ENCODE measurements around the gene MYCT1. TPM values are rescaled to one million over a fixed set of nuclear protein-coding genes. Genes with fewer than 3 reads are reported as not detected.

The MYCT1 gene
- total RNA-seq, 1 experiment from 2014 or later, result not detected

GRCh38 chr6:152680879-152681517 lies 16.7 kb upstream of the MYCT1 start:
- POLR2A ChIA-PET, result no interaction called here

More at GRCh38 chr6:152680879-152681517, 16.7 kb upstream of the MYCT1 start:
- H3K9me2 ChIP-seq (ENCODE audit: insufficient read depth), result no peaks in the 10 kb centered on the region
- H3K4me1 ChIP-seq (ENCODE audit: control insufficient read depth in 1 of 2, insufficient read depth in 2 of 2, low read length in 2 of 2), result no peaks in the 10 kb centered on the region
- H3K9ac ChIP-seq (ENCODE audit: low read length), result no peak overlapping the region
- ChIA-PET CTCF (no interaction called here), RAD21 (ENCODE audit: low non-redundant PET in 1 of 2, low total read pairs in 2 of 2, uncharacterized antibody in 2 of 2, unreplicated experiment in 2 of 2) (no interaction called here)
- H3K9me3 ChIP-seq (ENCODE audit: control insufficient read depth in 1 of 2, insufficient read depth in 1 of 2, low read depth in 1 of 2, low read length in 2 of 2), result no peaks in the 10 kb centered on the region
- no peak for TF ChIP-seq POLR2AphosphoS5 (IDR thresholded peaks at IDR 0.05; ENCODE audit: low read depth, low read length)
- TF ChIP-seq ZNF274 (IDR thresholded peaks at IDR 0.05; ENCODE audit: low read depth, low read length), result no peak
- no peak for TF ChIP-seq RAD21 (IDR thresholded peaks at IDR 0.05; ENCODE audit: low read depth)
- no peak for TF ChIP-seq ELF1 (IDR thresholded peaks at IDR 0.05; ENCODE audit: borderline replicate concordance, low read depth)
- TF ChIP-seq SRF (IDR thresholded peaks at IDR 0.05; ENCODE audit: low read depth), result no peak
- no peak for TF ChIP-seq CBX3 (IDR thresholded peaks at IDR 0.05; ENCODE audit: low read depth)
- no peak for TF ChIP-seq EZH2 (IDR thresholded peaks at IDR 0.05)
- no peak for TF ChIP-seq MAX (IDR thresholded peaks at IDR 0.05)
- TF ChIP-seq REST (IDR thresholded peaks at IDR 0.05; ENCODE audit: low read depth), result no peak
- no peak for TF ChIP-seq YY1 (IDR thresholded peaks at IDR 0.05; ENCODE audit: extremely low read depth, insufficient replicate concordance, low read depth, low read length)
- TF ChIP-seq ATF3 (IDR thresholded peaks at IDR 0.05), result no peak
- H4K20me1 ChIP-seq (ENCODE audit: insufficient read depth), result no peaks in the 10 kb centered on the region
- DNase-seq (ENCODE audit: low read depth, low spot score) (no peak), ATAC-seq (no peak)
- H3K79me2 ChIP-seq (ENCODE audit: insufficient read depth, low read length), result no peaks in the 10 kb centered on the region
- no peaks in the 10 kb centered on the region; the same call in 1 of the 2 replicates for H3K27me3 ChIP-seq (ENCODE audit: insufficient read depth, low read length)
- H3K36me3 ChIP-seq (ENCODE audit: control insufficient read depth in 1 of 2, insufficient read depth in 2 of 2, low read length in 2 of 2), result no peaks in the 10 kb centered on the region
- no peak overlapping the region for H3K4me3 ChIP-seq (replicated peaks in 1 of 2; ENCODE audit: low read depth in 1 of 2, low read length in 2 of 2)
- no TSS peak for BruUV-seq (replicated peaks)
- H3K4me2 ChIP-seq (ENCODE audit: low read length), result no peak overlapping the region
- intact Hi-C loops (cut with micrococcal nuclease), result no loop called here
- H3K27ac ChIP-seq (ENCODE audit: low read depth, low read length), result no peak overlapping the region
- H2AFZ ChIP-seq (ENCODE audit: low read depth, low read length, poor library complexity, severe bottlenecking), result no peak overlapping the region

Measured in HCT116 (cell line).